Keratinocyte (primary cell): ENCODE data around the gene BFSP2. TPM values are rescaled to one million over a fixed set of nuclear protein-coding genes. Genes with fewer than 3 reads are reported as not detected.

Source experiments
- DNase-seq: peaks from one replicate; pipeline ENCODE4 v3.0.0-alpha.2; 2011; ENCODE audit warnings: low read depth, missing footprints, low spot score
- FAIRE-seq: peaks from 2 replicates; lab custom pipeline; 2011; peaks lifted over from hg19 to GRCh38; lab: Jason Lieb, UNC
- H2AFZ ChIP-seq: 2 replicates; pipeline ENCODE4 v1.6.0; 2012; ENCODE audit warnings: low read length, control low read depth, inconsistent platforms; ENCODE audit not compliant: control insufficient read depth
- H3K27ac ChIP-seq: 2 replicates; pipeline ENCODE4 v1.5.1; 2011; ENCODE audit warnings: low read length; ENCODE audit not compliant: control insufficient read depth, insufficient read depth
- H3K27me3 ChIP-seq: 3 replicates; pipeline ENCODE4 v1.6.0; 2011; ENCODE audit warnings: low read length; ENCODE audit not compliant: control insufficient read depth, insufficient read depth; ENCODE audit errors: extremely low read depth
- H3K36me3 ChIP-seq, 2 experiments: 2 replicates in 1 of 2; 3 replicates in 1 of 2; pipeline ENCODE4 v1.5.1; 2011; ENCODE audit warnings: low read length in 2 of 2, mild to moderate bottlenecking in 1 of 2; ENCODE audit not compliant: control insufficient read depth in 2 of 2, insufficient read depth in 2 of 2; ENCODE audit errors: extremely low read depth in 1 of 2
- H3K4me1 ChIP-seq: 3 replicates; pipeline ENCODE4 v1.5.1; 2011; ENCODE audit warnings: low read length; ENCODE audit not compliant: control insufficient read depth, insufficient read depth; ENCODE audit errors: extremely low read depth
- H3K4me2 ChIP-seq: 3 replicates; pipeline ENCODE4 v1.6.0; 2011; ENCODE audit warnings: low read depth, low read length; ENCODE audit not compliant: control insufficient read depth, insufficient read depth; ENCODE audit errors: extremely low read depth
- H3K4me3 ChIP-seq, 3 experiments: fragments of 200-600 bp in 1 of 3; sonication (generic) in 1 of 3; 2 replicates in 2 of 3; 3 replicates in 1 of 3; pipeline ENCODE4 v1.5.1; 2011 to 2016; ENCODE audit warnings: low read length in 3 of 3, mild to moderate bottlenecking in 3 of 3, control low read depth in 2 of 3, inconsistent platforms in 1 of 3, low read depth in 1 of 3, mixed read lengths in 1 of 3, mixed run types in 1 of 3, moderate library complexity in 1 of 3; ENCODE audit not compliant: control insufficient read depth in 2 of 3, insufficient read depth in 2 of 3; ENCODE audit errors: extremely low read depth in 1 of 3
- H3K79me2 ChIP-seq: 2 replicates; pipeline ENCODE4 v1.6.0; 2012; ENCODE audit warnings: low read length; ENCODE audit not compliant: control insufficient read depth, insufficient read depth
- H3K9ac ChIP-seq: 3 replicates; pipeline ENCODE4 v1.6.0; 2011; ENCODE audit warnings: low read length; ENCODE audit not compliant: control insufficient read depth, insufficient read depth; ENCODE audit errors: extremely low read depth
- H3K9me1 ChIP-seq: 3 replicates; pipeline ENCODE4 v1.6.0; 2011; ENCODE audit warnings: low read length; ENCODE audit not compliant: control insufficient read depth, insufficient read depth; ENCODE audit errors: extremely low read depth
- H3K9me3 ChIP-seq: 2 replicates; pipeline ENCODE4 v1.5.1; 2012; ENCODE audit warnings: low read depth, low read length; ENCODE audit not compliant: control insufficient read depth
- H4K20me1 ChIP-seq: 3 replicates; pipeline ENCODE4 v1.6.0; 2011; ENCODE audit warnings: low read length; ENCODE audit not compliant: control insufficient read depth, insufficient read depth; ENCODE audit errors: extremely low read depth
- EZH2 ChIP-seq: IDR thresholded peaks from one replicate; pipeline ENCODE4 v1.6.1; 2012; ENCODE audit warnings: inconsistent platforms, mild to moderate bottlenecking, low read length, moderate library complexity
- dilution Hi-C: fragments of 300-500 bp; cut with MboI; formaldehyde crosslinking; loops from one replicate; pipeline ENCODE4 v1.7.0; 2020; ENCODE audit warnings: low sequenced_read_pairs; ENCODE audit not compliant: extremely low pct_ligation_motif_present
- polyA plus RNA-seq, 5 experiments: library from polyadenylated mRNA; depleted of rRNA in 3 of 5; stranded (reverse) in 3 of 5; stranded (forward) in 1 of 5; unstranded in 1 of 5; fragments of >200 nt; gene quantifications; 1 replicate in 1 of 5; 2 replicates in 3 of 5; 3 replicates in 1 of 5; pipeline versions ENCODE4 v1.2.1 to v1.2.3, GENCODE V29; 2011 to 2012; ENCODE audit warnings: missing spikeins in 2 of 5, low read depth in 1 of 5, low replicate concordance in 1 of 5
- TF ChIP-seq, protein P1 (sequence below), 3 experiments: IDR thresholded peaks in 1 of 3; conservative IDR thresholded peaks in 1 of 3; optimal IDR thresholded peaks in 1 of 3; 2 replicates in 2 of 3; 3 replicates in 1 of 3; pipeline versions ENCODE3 to v1.5.1; 2011; ENCODE audit warnings: low read length in 3 of 3, mild to moderate bottlenecking in 3 of 3, moderate library complexity in 2 of 3, control low read depth in 1 of 3, inconsistent platforms in 1 of 3; ENCODE audit not compliant: insufficient read depth in 2 of 3; ENCODE audit errors: extremely low read depth in 1 of 3

Gene BFSP2
- polyA plus RNA-seq, 1 donor (not counting 4 experiments of a cell fraction or from before 2014, with no cell fraction given): not detected

DNA sequence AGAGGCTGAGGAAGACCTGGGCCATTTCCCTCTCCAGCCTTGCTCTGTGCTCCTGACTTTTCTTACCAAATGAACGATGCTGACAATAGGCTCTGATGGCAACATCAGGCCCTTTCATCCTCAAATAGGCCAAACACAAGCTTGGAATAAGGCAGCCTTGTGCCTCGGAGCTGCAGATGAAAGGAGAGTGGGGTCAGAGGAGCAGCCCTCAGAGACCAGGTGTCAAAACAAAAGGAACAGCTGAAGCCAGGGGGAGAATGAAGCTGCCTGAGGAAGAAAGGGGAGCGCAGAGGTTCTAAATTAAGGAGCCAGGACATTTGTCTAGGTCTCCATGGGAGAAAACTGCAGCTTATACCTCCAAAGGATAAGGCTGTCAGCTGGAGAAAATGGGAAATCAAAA, 5.1 kb downstream of the BFSP2 start:
- H3K27ac ChIP-seq: no peak overlapping the region
- no peak overlapping the region for H3K9ac ChIP-seq
- no peaks in the 10 kb centered on the region for H3K36me3 ChIP-seq
- TF ChIP-seq, protein P1, sequence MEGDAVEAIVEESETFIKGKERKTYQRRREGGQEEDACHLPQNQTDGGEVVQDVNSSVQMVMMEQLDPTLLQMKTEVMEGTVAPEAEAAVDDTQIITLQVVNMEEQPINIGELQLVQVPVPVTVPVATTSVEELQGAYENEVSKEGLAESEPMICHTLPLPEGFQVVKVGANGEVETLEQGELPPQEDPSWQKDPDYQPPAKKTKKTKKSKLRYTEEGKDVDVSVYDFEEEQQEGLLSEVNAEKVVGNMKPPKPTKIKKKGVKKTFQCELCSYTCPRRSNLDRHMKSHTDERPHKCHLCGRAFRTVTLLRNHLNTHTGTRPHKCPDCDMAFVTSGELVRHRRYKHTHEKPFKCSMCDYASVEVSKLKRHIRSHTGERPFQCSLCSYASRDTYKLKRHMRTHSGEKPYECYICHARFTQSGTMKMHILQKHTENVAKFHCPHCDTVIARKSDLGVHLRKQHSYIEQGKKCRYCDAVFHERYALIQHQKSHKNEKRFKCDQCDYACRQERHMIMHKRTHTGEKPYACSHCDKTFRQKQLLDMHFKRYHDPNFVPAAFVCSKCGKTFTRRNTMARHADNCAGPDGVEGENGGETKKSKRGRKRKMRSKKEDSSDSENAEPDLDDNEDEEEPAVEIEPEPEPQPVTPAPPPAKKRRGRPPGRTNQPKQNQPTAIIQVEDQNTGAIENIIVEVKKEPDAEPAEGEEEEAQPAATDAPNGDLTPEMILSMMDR (optimal IDR thresholded peaks at IDR 0.05 in 1 of 3, IDR thresholded peaks at IDR 0.05 in 1 of 3, conservative IDR thresholded peaks at IDR 0.05 in 1 of 3; ENCODE audit: extremely low read depth in 1 of 3, insufficient read depth in 2 of 3, low read length in 3 of 3): no peak
- no peak for TF ChIP-seq EZH2
- no peak overlapping the region for H2AFZ ChIP-seq
- dilution Hi-C loops: no loop called here
- FAIRE-seq (no peak), DNase-seq (no peak)
- no peak overlapping the region for H3K4me3 ChIP-seq
- H3K4me1 ChIP-seq: no peaks in the 10 kb centered on the region
- H3K79me2 ChIP-seq: no peaks in the 10 kb centered on the region
- H3K27me3 ChIP-seq: no peaks in the 10 kb centered on the region
- no peaks in the 10 kb centered on the region for H3K9me1 ChIP-seq
- H4K20me1 ChIP-seq: no peaks in the 10 kb centered on the region
- H3K9me3 ChIP-seq: no peaks in the 10 kb centered on the region
- no peak overlapping the region for H3K4me2 ChIP-seq

DNA sequence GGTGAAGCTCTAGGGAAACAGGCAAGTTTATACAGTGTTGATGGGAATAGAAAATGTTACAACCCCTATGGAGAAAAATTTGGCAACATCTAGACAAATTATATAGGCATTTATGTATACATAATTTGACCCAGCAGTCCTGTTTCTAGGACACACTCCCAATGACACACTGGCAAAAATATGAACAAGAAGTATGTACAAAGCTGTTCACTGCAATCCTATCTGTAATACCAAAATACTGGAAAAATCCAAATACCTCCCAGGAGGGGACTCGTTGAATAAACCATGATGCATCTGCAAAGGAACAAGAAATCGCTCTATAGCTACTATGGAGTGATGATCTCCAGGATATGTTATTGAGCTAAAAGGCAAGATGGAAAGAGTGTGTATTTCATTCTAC, 8.5 kb downstream of the BFSP2 start:
- Histone ChIP-seq H3K36me3 (no peaks in the 10 kb centered on the region), H3K4me1 (no peaks in the 10 kb centered on the region), H2AFZ (no peak overlapping the region), H3K9me1 (no peaks in the 10 kb centered on the region), H3K9me3 (no peaks in the 10 kb centered on the region), H3K79me2 (no peaks in the 10 kb centered on the region), H3K27ac (no peak overlapping the region), H3K4me2 (no peak overlapping the region), H3K4me3 (no peak overlapping the region), H4K20me1 (no peaks in the 10 kb centered on the region), H3K9ac (no peak overlapping the region), H3K27me3 (peaks cover 13% of the 10 kb centered on the region)
- dilution Hi-C loops: no loop called here
- FAIRE-seq (no peak), DNase-seq (no peak)
- no peak for TF ChIP-seq EZH2
- TF ChIP-seq, protein P1 (optimal IDR thresholded peaks at IDR 0.05 in 1 of 3, IDR thresholded peaks at IDR 0.05 in 1 of 3, conservative IDR thresholded peaks at IDR 0.05 in 1 of 3; ENCODE audit: extremely low read depth in 1 of 3, insufficient read depth in 2 of 3, low read length in 3 of 3): no peak
